RWPE1 (cell line): ENCODE results near the gene BLVRA.
"Not testable (repeated sequence)": the region's sequence is repeated elsewhere in the genome, so short reads cannot be mapped to it uniquely, and the experiment has no call there.

Experiments used
- CTCF ChIA-PET: fragments of 350-600 bp; sonication (Branson Sonifier 250); formaldehyde crosslinking; extraction: SDS; loops from one replicate; lab custom pipeline; 2021; lab: Yijun Ruan, JAX
- POLR2A ChIA-PET: fragments of 400-600 bp; formaldehyde crosslinking; extraction: SDS; loops from one replicate; lab custom pipeline; 2020; ENCODE audit warnings: antibody characterized with exemption; ENCODE audit not compliant: low non-redundant PET; lab: Yijun Ruan, JAX
- DNase-seq: peaks from one replicate; pipeline ENCODE4 v3.0.0; 2012; ENCODE audit warnings: low spot score
- H3K27ac ChIP-seq: fragments of 450-650 bp; 2 replicates; pipeline ENCODE4 v1.5.1; 2017
- TF ChIP-seq, protein P1 (sequence below): fragments of 450-650 bp; conservative IDR thresholded peaks from 2 replicates; pipeline ENCODE4 v1.5.1; 2017; ENCODE audit warnings: low read depth, mild to moderate bottlenecking

BLVRA gene

DNA sequence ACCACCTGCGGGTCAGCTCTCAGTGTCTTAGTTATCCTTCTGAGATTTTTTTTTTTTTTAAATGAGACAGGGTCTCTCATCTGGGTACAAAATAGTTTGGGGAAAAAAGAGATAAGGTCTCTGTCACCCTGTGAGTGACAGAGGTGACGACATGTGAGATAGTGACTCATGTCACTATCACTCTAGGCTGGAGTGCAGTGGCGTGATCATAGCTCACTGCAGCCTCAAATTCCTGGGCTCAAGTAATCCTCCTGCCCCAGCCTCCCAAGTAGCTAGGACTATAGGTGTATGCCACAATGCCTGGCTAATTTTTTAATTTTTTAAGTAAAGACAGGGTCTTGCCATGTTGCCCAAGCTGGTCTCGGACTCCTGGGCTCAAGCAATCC is 10.4 kb downstream of the BLVRA start:
- TF ChIP-seq, protein P1, sequence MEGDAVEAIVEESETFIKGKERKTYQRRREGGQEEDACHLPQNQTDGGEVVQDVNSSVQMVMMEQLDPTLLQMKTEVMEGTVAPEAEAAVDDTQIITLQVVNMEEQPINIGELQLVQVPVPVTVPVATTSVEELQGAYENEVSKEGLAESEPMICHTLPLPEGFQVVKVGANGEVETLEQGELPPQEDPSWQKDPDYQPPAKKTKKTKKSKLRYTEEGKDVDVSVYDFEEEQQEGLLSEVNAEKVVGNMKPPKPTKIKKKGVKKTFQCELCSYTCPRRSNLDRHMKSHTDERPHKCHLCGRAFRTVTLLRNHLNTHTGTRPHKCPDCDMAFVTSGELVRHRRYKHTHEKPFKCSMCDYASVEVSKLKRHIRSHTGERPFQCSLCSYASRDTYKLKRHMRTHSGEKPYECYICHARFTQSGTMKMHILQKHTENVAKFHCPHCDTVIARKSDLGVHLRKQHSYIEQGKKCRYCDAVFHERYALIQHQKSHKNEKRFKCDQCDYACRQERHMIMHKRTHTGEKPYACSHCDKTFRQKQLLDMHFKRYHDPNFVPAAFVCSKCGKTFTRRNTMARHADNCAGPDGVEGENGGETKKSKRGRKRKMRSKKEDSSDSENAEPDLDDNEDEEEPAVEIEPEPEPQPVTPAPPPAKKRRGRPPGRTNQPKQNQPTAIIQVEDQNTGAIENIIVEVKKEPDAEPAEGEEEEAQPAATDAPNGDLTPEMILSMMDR = no peak
- no peak overlapping the region for H3K27ac ChIP-seq
- DNase-seq = no peak
- ChIA-PET POLR2A (no interaction called here), CTCF (interaction anchor here (0.6 to 0.8 kb wide), 2 partner anchors 71 to 186 kb away, joined by 3 read pairs; partner anchors contain the start of gene STK17A)

DNA sequence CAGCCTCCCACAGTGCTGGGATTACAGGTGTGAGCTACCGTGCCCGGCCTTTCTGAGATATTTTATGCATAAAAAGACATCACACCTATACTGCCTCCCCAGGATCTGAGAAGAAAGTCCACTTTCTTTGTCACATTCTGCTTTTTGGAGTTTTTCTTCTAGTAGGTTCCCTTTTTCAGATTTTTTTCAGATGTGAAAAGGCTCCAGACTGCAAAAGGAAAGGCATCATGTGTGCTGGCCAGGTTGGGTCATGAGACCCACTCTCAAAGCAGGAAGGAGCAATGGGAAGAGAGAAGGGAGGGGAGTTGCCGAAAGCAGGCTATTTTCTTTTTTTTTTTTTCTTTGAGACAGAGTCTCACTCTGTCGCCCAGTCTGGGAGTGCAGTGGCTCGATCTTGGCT is 10.8 kb downstream of the BLVRA start:
- CTCF ChIA-PET = interaction anchor here (0.8 kb wide), 1 partner anchor 70 kb away, joined by 3 read pairs; no protein-coding TSS in a partner anchor
- POLR2A ChIA-PET = no interaction called here
- no peak overlapping the region for H3K27ac ChIP-seq

DNA sequence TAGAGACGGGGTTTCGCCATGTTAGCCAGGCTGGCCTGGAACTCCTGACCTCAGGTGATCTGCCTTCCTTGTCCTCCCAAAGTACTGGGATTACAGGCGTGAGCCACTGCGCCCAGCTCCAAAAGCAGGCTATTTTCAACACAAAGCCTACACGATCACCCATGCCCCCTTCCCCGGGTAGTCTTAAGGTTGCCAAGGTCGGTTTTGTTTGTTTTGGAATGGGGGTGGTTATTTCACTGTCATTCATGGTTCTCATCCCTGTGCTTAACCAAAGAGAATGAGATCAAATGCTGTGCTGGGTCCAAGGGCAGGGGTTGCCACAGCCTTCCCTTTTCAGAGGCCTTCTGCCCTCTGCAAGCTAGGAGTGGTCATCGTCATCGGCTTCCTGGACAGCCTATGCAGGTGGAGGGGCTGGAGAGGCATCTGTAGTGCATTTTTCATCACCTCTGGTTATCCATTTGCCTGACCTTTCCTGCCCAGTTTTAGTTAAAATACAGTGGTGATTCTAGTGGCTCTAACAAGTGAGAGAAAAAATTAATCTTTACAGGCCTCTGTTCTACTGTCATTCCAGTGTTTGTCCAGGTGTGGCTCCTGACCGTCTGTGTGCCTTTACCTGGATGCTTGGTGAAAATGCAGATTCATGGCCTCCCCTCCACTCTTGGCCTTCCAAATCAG is 11.4 kb downstream of the BLVRA start:
- CTCF ChIA-PET = no interaction called here
- TF ChIP-seq, protein P1 = no peak
- H3K27ac ChIP-seq = no peak overlapping the region
- POLR2A ChIA-PET = no interaction called here
- no peak for DNase-seq

More for the DNA sequence above, 10.8 kb downstream of the BLVRA start:
- TF ChIP-seq, protein P1 = no peak
- DNase-seq = no peak

DNA sequence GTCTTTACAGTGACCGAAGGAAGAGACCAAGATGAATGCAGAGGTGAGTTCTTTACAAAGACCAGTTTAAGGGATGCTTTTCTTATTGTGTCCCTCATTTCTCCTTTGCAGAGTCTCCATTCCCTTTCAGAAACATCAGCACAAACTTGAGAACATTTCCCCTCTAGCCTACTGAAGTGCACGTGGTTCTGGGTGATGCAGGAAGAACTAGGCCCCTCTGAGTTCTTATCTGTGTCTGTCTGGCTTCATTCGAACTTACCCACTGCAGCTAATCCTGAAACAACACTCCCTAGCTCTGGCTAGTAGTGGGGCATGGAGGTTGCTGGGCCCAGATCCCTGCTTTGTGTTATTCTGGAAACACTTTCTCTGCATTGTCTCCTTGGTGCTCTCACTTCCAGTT is 12.6 kb downstream of the BLVRA start:
- TF ChIP-seq, protein P1 = no peak
- ChIA-PET CTCF (interaction anchor here (0.6 kb wide), 1 partner anchor 63 kb away, joined by 3 read pairs; no protein-coding TSS in a partner anchor), POLR2A (no interaction called here)
- H3K27ac ChIP-seq = no peak overlapping the region
- DNase-seq = no peak

DNA sequence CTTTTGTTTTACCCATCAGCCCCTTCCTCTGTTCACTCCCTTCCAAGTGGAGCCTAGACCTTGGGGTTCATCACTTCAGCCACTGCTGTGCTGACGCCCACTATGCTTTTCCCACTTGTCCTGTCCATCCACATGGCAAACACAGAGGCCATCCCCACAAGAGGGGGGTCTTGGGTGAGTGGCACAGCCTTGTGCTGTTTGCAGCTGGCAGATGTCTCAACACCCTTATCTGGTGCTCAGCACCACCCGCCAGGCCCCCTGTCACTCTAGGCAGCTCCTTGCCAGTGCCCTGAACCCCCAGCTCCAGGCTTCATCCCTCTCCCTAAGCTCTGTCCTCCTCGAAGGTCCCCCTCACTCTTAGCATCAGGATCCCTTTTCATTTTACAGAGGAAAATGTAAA is 13.1 kb downstream of the BLVRA start:
- DNase-seq = no peak
- 0 out of 2 replicates have a peak overlapping the region, but pooled peaks have one; percentile 0 for H3K27ac ChIP-seq
- TF ChIP-seq, protein P1 = no peak
- POLR2A ChIA-PET = no interaction called here
- CTCF ChIA-PET = no interaction called here

DNA sequence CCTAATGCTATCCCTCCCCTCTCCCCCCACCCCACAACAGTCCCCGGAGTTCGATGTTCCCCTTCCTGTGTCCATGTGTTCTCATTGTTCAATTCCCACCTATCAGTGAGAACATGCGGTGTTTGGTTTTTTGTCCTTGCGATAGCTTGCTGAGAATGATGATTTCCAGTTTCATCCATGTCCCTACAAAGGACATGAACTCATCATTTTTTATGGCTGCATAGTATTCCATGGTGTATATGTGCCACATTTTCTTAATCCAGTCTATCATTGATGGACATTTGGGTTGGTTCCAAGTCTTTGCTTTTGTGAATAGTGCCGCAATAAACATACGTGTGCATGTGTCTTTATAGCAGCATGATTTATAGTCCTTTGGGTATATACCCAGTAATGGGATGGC is 14.8 kb downstream of the BLVRA start:
- H3K27ac ChIP-seq, CTCF ChIA-PET, DNase-seq, POLR2A ChIA-PET: not testable (repeated sequence)

DNA sequence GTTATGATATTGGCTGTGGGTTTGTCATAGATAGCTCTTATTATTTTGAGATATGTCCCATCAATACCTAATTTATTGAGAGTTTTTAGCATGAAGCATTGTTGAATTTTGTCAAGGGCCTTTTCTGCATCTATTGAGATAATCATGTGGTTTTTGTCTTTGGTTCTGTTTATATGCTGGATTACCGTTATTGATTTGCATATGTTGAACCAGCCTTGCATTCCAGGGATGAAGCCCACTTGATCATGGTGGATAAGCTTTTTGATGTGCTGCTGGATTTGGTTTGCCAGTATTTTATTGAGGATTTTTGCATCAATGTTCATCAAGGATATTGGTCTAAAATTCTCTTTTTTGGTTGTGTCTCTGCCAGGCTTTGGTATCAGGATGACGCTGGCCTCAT is 16.8 kb downstream of the BLVRA start:
- H3K27ac ChIP-seq, POLR2A ChIA-PET, CTCF ChIA-PET, DNase-seq: not testable (repeated sequence)

DNA sequence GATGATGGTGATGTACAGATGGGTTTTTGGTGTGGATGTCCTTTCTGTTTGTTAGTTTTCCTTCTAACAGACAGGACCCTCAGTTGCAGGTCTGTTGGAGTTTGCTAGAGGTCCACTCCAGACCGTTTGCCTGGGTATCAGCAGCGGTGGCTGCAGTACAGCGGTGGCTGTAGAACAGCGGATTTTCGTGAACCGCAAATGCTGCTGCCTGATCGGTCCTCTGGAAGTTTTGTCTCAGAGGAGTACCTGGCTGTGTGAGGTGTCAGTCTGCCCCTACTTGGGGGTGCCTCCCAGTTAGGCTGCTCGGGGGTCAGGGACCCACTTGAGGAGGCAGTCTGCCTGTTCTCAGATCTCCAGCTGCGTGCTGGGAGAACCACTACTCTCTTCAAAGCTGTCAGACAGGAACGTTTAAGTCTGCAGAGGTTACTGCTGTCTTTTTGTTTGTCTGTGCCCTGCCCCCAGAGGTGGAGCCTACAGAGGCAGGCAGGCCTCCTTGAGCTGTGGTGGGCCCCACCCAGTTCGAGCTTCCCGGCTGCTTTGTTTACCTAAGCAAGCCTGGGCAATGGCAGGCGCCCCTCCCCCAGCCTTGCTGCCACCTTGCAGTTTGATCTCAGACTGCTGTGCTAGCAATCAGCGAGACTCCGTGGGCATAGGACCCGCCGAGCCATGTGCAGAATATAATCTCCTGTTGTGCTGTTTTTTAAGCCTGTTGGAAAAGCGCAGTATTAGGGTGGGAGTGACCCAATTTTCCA is 20.0 kb downstream of the BLVRA start:
- peak overlapping the region; percentile 85 for H3K27ac ChIP-seq
- CTCF ChIA-PET = interaction anchor here (0.7 kb wide), 1 partner anchor 19 kb away, joined by 3 read pairs; no protein-coding TSS in a partner anchor
- DNase-seq, POLR2A ChIA-PET: not testable (repeated sequence)
